ENCODE data around the gene SH3BP5L.

The SH3BP5L gene

GRCh38 chr1:248825136-248825535 is 579 bp downstream of the SH3BP5L start:
- DNase-seq: no peak

GRCh38 chr1:248824701-248825100 is 1.0 kb downstream of the SH3BP5L start:
- no peak for DNase-seq

- DNase-seq: peak; percentile 35
Observed at GRCh38 chr1:248824301-248824700, 1.4 kb downstream of the SH3BP5L start.

GRCh38 chr1:248823517-248824001 is 2.2 kb downstream of the SH3BP5L start:
- peak; percentile 18 for DNase-seq

GRCh38 chr1:248822148-248823032 is 3.3 kb downstream of the SH3BP5L start:
- peak; percentile 44 for DNase-seq

GRCh38 chr1:248821641-248822040 is 4.1 kb downstream of the SH3BP5L start:
- DNase-seq: peak; percentile 34

GRCh38 chr1:248821101-248821500 is 4.6 kb downstream of the SH3BP5L start:
- DNase-seq: peak; percentile 38

GRCh38 chr1:248820041-248820585 is 5.6 kb downstream of the SH3BP5L start:
- peak; percentile 46 for DNase-seq

- peak; percentile 40 for DNase-seq
Observed at GRCh38 chr1:248818505-248819374, 7.0 kb downstream of the SH3BP5L start.

GRCh38 chr1:248817065-248817464 is 8.7 kb downstream of the SH3BP5L start:
- DNase-seq: peak; percentile 45

- peak; percentile 44 for DNase-seq
Observed at GRCh38 chr1:248816042-248816851, 9.5 kb downstream of the SH3BP5L start.

- DNase-seq: peak; percentile 22
Observed at GRCh38 chr1:248815407-248816034, 10.2 kb downstream of the SH3BP5L start.

- no peak for DNase-seq
Observed at GRCh38 chr1:248814351-248814750, 11.4 kb downstream of the SH3BP5L start.

- no peak for DNase-seq
Observed at GRCh38 chr1:248813546-248813945, 12.2 kb downstream of the SH3BP5L start.

- no peak for DNase-seq
Observed at GRCh38 chr1:248812736-248813425, 12.8 kb downstream of the SH3BP5L start.

- no peak for DNase-seq
Observed at GRCh38 chr1:248811514-248812490, 13.9 kb downstream of the SH3BP5L start.

- no peak for DNase-seq
Observed at GRCh38 chr1:248810727-248811513, 14.8 kb downstream of the SH3BP5L start.

- DNase-seq: no peak
Observed at GRCh38 chr1:248810000-248810726, 15.6 kb downstream of the SH3BP5L start.

Data from activated CD8-positive, alpha-beta memory T cell treated with anti-CD3 and anti-CD28 coated beads, Interleukin-2, amount 50 U/mL, for 48 hours (primary cell).